GM10248 (cell line): ENCODE data around the gene MYBPC2.

Experiments
- CTCF ChIA-PET: fragments of 300-600 bp; sonication (Branson Sonifier 250); formaldehyde crosslinking; extraction: SDS; loops from one replicate; lab custom pipeline; 2021; ENCODE audit warnings: antibody characterized with exemption; lab: Yijun Ruan, JAX
- POLR2A ChIA-PET: fragments of 350-650 bp; sonication (Branson Sonifier 250); formaldehyde crosslinking; extraction: SDS; loops from one replicate; lab custom pipeline; 2020; ENCODE audit warnings: antibody characterized with exemption; lab: Yijun Ruan, JAX
- DNase-seq: peaks from one replicate; pipeline ENCODE4 v3.0.0; 2012; ENCODE audit errors: extremely low spot score
- CTCF ChIP-seq: IDR thresholded peaks from 2 replicates; pipeline ENCODE4 v1.5.1; 2012; ENCODE audit warnings: mild to moderate bottlenecking, low read depth; ENCODE audit errors: extremely low read depth, missing control alignments, control extremely low read depth

The MYBPC2 gene

GRCh38 chr19:50420127-50420526 is 12.6 kb upstream of the MYBPC2 start:
- TF ChIP-seq CTCF, result no peak
- DNase-seq, result no peak
- POLR2A ChIA-PET, result no interaction called here
- CTCF ChIA-PET, result interaction anchor here (1.5 to 3.9 kb wide), 4 partner anchors 8 to 136 kb away, joined by 3 to 14 read pairs (median 4); no protein-coding TSS in a partner anchor

GRCh38 chr19:50420808-50421207 is 11.9 kb upstream of the MYBPC2 start:
- no peak for DNase-seq
- CTCF ChIA-PET, result interaction anchor here (1.5 to 1.7 kb wide), 3 partner anchors 40 to 135 kb away, joined by 3 to 5 read pairs (median 3); no protein-coding TSS in a partner anchor
- POLR2A ChIA-PET, result interaction anchor here (0.5 kb wide), 1 partner anchor 9 kb away, joined by 5 read pairs; no protein-coding TSS in a partner anchor
- no peak for TF ChIP-seq CTCF

- POLR2A ChIA-PET, result no interaction called here
- no peak for TF ChIP-seq CTCF
- DNase-seq, result no peak
- CTCF ChIA-PET, result interaction anchor here (0.7 to 2.1 kb wide), 3 partner anchors 40 to 94 kb away, joined by 3 to 6 read pairs (median 4); partner anchors contain the start of gene KCNC3
Observed at GRCh38 chr19:50422397-50423278, 10.1 kb upstream of the MYBPC2 start.

- no peak for TF ChIP-seq CTCF
- ChIA-PET POLR2A (no interaction called here), CTCF (interaction anchor here (0.7 to 3.4 kb wide), 4 partner anchors 39 to 95 kb away, joined by 3 to 10 read pairs (median 5); partner anchors contain the start of gene KCNC3)
- DNase-seq, result no peak
Observed at GRCh38 chr19:50423279-50424113, 9.2 kb upstream of the MYBPC2 start.

- TF ChIP-seq CTCF, result no peak
- CTCF ChIA-PET, result interaction anchor here (1.5 to 4.0 kb wide), 3 partner anchors 7 to 68 kb away, joined by 6 to 14 read pairs (median 10); partner anchors contain the start of gene SPIB
- DNase-seq, result no peak
- POLR2A ChIA-PET, result no interaction called here
Observed at GRCh38 chr19:50425581-50425980, 7.1 kb upstream of the MYBPC2 start.
